Gastroesophageal sphincter (tissue), 4 donors: ENCODE data around the gene SF3A2. TPM values are rescaled to one million over a fixed set of nuclear protein-coding genes. Genes with fewer than 3 reads are reported as not detected.

ENCODE experiments used
- ATAC-seq: fragments of 150-250 bp; one replicate; pipeline ENCODE4 v1.9.1; 2016; ENCODE audit warnings: mild to moderate bottlenecking, moderate library complexity
- H3K27ac ChIP-seq, 4 donors: fragments of 200-600 bp; sonication (generic) in 3 of 4; 1 replicate in 3 of 4; 2 replicates in 1 of 4; pipeline ENCODE4 v1.5.1; 2016 to 2019
- H3K27me3 ChIP-seq: fragments of 200-600 bp; sonication (generic); one replicate; pipeline ENCODE4 v1.5.1; 2019
- H3K36me3 ChIP-seq, 2 donors: fragments of 200-600 bp; sonication (generic); one replicate each; pipeline ENCODE4 v1.5.1; 2019; ENCODE audit warnings: control low read depth in 1 of 2
- H3K4me1 ChIP-seq, 3 donors: fragments of 200-600 bp; sonication (generic); 1 replicate in 2 of 3; 2 replicates in 1 of 3; pipeline ENCODE4 v1.5.1; 2016 to 2019; ENCODE audit warnings: control low read depth in 2 of 3
- H3K4me3 ChIP-seq, 2 donors: fragments of 200-600 bp; sonication (generic); one replicate each; pipeline ENCODE4 v1.5.1; 2019; ENCODE audit warnings: mild to moderate bottlenecking in 1 of 2, moderate library complexity in 1 of 2
- H3K9me3 ChIP-seq, 3 donors: fragments of 200-600 bp; sonication (generic); one replicate each; pipeline ENCODE4 v1.5.1; 2017 to 2019; ENCODE audit warnings: control low read depth in 2 of 3
- CTCF ChIP-seq, 4 experiments: fragments of 200-600 bp in 2 of 4; fragments of 450-650 bp in 2 of 4; sonication (generic) in 1 of 4; IDR thresholded peaks; one replicate each; pipeline ENCODE4 v1.5.1; 2017 to 2019; ENCODE audit warnings: antibody characterized with exemption in 4 of 4, mild to moderate bottlenecking in 2 of 4, moderate library complexity in 2 of 4
- EP300 ChIP-seq: sonication (generic); formaldehyde crosslinking; IDR thresholded peaks from one replicate; pipeline ENCODE4 v1.6.1; 2017; ENCODE audit warnings: antibody characterized with exemption, mild to moderate bottlenecking
- POLR2A ChIP-seq, 2 donors: fragments of 450-650 bp; IDR thresholded peaks; one replicate each; pipeline ENCODE4 v1.6.1; 2017; ENCODE audit warnings: antibody characterized with exemption in 2 of 2, mild to moderate bottlenecking in 2 of 2, moderate library complexity in 1 of 2
- POLR2AphosphoS5 ChIP-seq: sonication (generic); formaldehyde crosslinking; IDR thresholded peaks from one replicate; pipeline ENCODE4 v1.6.1; 2017; ENCODE audit warnings: antibody characterized with exemption
- WGBS, 2 donors: methylation state at CpG; one replicate each; pipeline ENCODE4 v1.1.5; 2018; ENCODE audit warnings: low coverage in 1 of 2; 5-methylcytosine and 5-hydroxymethylcytosine counted together
- total RNA-seq, 4 donors: library from RNA; depleted of rRNA; stranded (reverse); fragments of >200 nt; gene quantifications; one replicate each; pipeline ENCODE4 v1.1.0, GENCODE V29; 2016

SF3A2 gene
- 10 to 100 TPM; 27.5 to 40.3 (median 37.4) TPM for total RNA-seq

GRCh38 chr19:2236314-2237050, at the start of gene SF3A2, which contains the start of gene PLEKHJ1:
TSS of gene SF3A2 (plus strand) at chr19:2236824. CDS start at chr19:2243419, 6,595 bp downstream.
TSS of gene PLEKHJ1 (minus strand) at chr19:2236329. CDS start at chr19:2236248, 81 bp downstream.
- TF ChIP-seq POLR2A (IDR thresholded peaks at IDR 0.05): peak; percentile 62 to 77
- peak; percentile 92 for TF ChIP-seq POLR2AphosphoS5
- TF ChIP-seq EP300: no peak
- TF ChIP-seq CTCF (IDR thresholded peaks at IDR 0.05): peak in 3 of 4 experiments; percentile 99 to 100 (median 99)
- peaks cover 0 to 78% (median 45%) of the 10 kb centered on the region in 3 donors for H3K4me1 ChIP-seq
- H3K9me3 ChIP-seq: no peaks in the 10 kb centered on the region
- WGBS, 2 donors: 0 to 1% methylated on average over 1 to 16 of the region's 80 CpGs
- no peaks in the 10 kb centered on the region for H3K27me3 ChIP-seq
- H3K36me3 ChIP-seq: peaks cover 0 to 29% of the 10 kb centered on the region in 2 donors
- peak; percentile 96 for ATAC-seq
- H3K27ac ChIP-seq: peak within 1 kb of the TSS; percentile 94 to 99 (median 96)
- peak within 1 kb of the TSS; percentile 70 to 99 for H3K4me3 ChIP-seq

- peaks cover 8 to 77% (median 24%) of the 10 kb centered on the region in 3 donors for H3K4me1 ChIP-seq
Observed at GRCh38 chr19:2187159-2187558, 49.5 kb upstream of the SF3A2 start.

GRCh38 chr19:2188708-2189385, 47.8 kb upstream of the SF3A2 start:
- no peak for ATAC-seq
- Histone ChIP-seq H3K36me3 (peaks cover 0 to 54% of the 10 kb centered on the region in 2 donors), H3K4me1 (peaks cover 8 to 62% (median 24%) of the 10 kb centered on the region in 3 donors), H3K27me3 (no peaks in the 10 kb centered on the region), H3K27ac (peak overlapping the region in 2 of 4 donors; percentile 61 to 89), H3K9me3 (no peaks in the 10 kb centered on the region), H3K4me3 (no peak overlapping the region)
- TF ChIP-seq EP300 (no peak), POLR2AphosphoS5 (no peak), CTCF (IDR thresholded peaks at IDR 0.05) (no peak), POLR2A (IDR thresholded peaks at IDR 0.05) (no peak)
- WGBS, 2 donors: 81% methylated on average over 4 of the region's 19 CpGs; no CpG with 5 or more reads in 1 of the 2 donors

More at GRCh38 chr19:2187159-2187558, 49.5 kb upstream of the SF3A2 start:
- Histone ChIP-seq H3K4me3 (no peak overlapping the region), H3K36me3 (peaks cover 0 to 53% of the 10 kb centered on the region in 2 donors), H3K9me3 (no peaks in the 10 kb centered on the region), H3K27me3 (no peaks in the 10 kb centered on the region), H3K27ac (peak overlapping the region in 3 of 4 donors; percentile 89 to 90 (median 89))
- TF ChIP-seq CTCF (IDR thresholded peaks at IDR 0.05) (no peak), EP300 (no peak), POLR2A (IDR thresholded peaks at IDR 0.05) (no peak), POLR2AphosphoS5 (no peak)
- no peak for ATAC-seq
- WGBS, 2 donors: 48 to 57% methylated on average over 1 to 3 of the region's 13 CpGs

- no peak for ATAC-seq
- H3K4me1 ChIP-seq: peaks cover 8 to 51% (median 24%) of the 10 kb centered on the region in 3 donors
- H3K4me3 ChIP-seq: no peak overlapping the region
- H3K27ac ChIP-seq: no peak overlapping the region
- 64% methylated on average over 3 of the region's 16 CpGs; no CpG with 5 or more reads in 1 of the 2 donors for WGBS, 2 donors
- H3K27me3 ChIP-seq: no peaks in the 10 kb centered on the region
- H3K9me3 ChIP-seq: no peaks in the 10 kb centered on the region
- TF ChIP-seq POLR2AphosphoS5: no peak
- no peak for TF ChIP-seq EP300
- no peak for TF ChIP-seq POLR2A (IDR thresholded peaks at IDR 0.05)
- no peak for TF ChIP-seq CTCF (IDR thresholded peaks at IDR 0.05)
- H3K36me3 ChIP-seq: peaks cover 0 to 61% of the 10 kb centered on the region in 2 donors
Observed at GRCh38 chr19:2189880-2190279, 46.7 kb upstream of the SF3A2 start.
